Lower lobe of right lung (tissue), 2 donors: Measurements from ENCODE around the gene ZBBX. TPM values are rescaled to one million over a fixed set of nuclear protein-coding genes. Genes with fewer than 3 reads are reported as not detected.

Experiments
- ATAC-seq, 2 donors: fragments of 200-7000 bp; cut with Tn5 transposase; one replicate each; pipeline ENCODE4 v1.9.1; 2020 to 2022; ENCODE audit warnings: mild to moderate bottlenecking in 2 of 2, moderate library complexity in 2 of 2
- DNase-seq: peaks from one replicate; pipeline ENCODE4 v3.0.0-alpha.2; 2020
- H3K27ac ChIP-seq: fragments of 200-600 bp; one replicate; pipeline ENCODE4 v1.8.0; 2022
- H3K27me3 ChIP-seq: fragments of 200-600 bp; one replicate; pipeline ENCODE4 v1.8.0; 2022; ENCODE audit warnings: low read depth
- H3K36me3 ChIP-seq: fragments of 200-600 bp; one replicate; pipeline ENCODE4 v1.8.0; 2022; ENCODE audit warnings: mild to moderate bottlenecking
- H3K4me1 ChIP-seq: fragments of 200-600 bp; one replicate; pipeline ENCODE4 v1.8.0; 2022
- H3K4me3 ChIP-seq: fragments of 200-600 bp; one replicate; pipeline ENCODE4 v1.8.0; 2022; ENCODE audit warnings: mild to moderate bottlenecking
- H3K9me3 ChIP-seq: fragments of 200-600 bp; one replicate; pipeline ENCODE4 v1.8.0; 2022
- intact Hi-C: fragments of 100-400 bp; cut with DNase I; formaldehyde crosslinking; loops from one replicate; pipeline ENCODE4 v1.11.0; 2022
- total RNA-seq: library from RNA; stranded (reverse); fragmentation: NEBNext Ultra II Directional; extraction: Animal tissue kit (Norgen Biotek cat#: 25700); gene quantifications from one replicate; pipeline ENCODE4 v1.2.1, GENCODE V29; 2021
- TF ChIP-seq, protein P1 (sequence below): fragments of 200-600 bp; IDR thresholded peaks from one replicate; pipeline ENCODE4 v1.8.0; 2022; ENCODE audit warnings: antibody characterized with exemption, mild to moderate bottlenecking
- donor health status: DM: no; HTN: yes; CAD: no; lungs with severe emphysema.

ZBBX gene
- total RNA-seq, 1 donor from 2014 or later = 15.2 TPM

DNA sequence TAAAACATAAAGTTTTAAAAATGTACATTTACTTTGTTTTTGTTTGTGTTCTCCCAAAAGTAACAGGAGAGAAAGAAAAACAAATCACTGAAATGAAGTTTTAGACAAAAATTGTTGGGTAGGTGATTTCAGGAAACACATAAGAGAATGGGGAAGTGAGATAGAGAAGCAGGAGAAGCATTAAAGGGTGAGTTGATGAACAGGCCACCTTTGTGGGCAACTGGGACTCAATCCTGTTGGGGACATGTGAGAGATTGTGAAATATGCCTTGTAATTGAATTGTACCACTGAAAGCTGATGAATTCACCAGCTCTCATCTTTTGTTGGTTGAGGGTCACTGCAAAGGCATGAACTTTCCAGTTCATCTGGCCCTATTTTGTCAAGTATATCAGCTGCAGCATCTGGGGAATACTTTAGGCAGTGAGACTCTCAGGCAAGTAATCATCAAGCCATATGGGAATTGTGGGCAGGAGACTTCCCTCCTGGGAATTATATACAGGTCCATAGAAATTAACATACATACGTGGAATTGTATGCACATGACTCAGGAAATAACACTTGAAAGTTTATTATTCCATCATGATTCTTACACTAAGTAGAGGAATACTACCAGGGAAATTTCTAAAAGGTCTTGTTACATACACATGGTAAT, 181.0 kb downstream of the ZBBX start:
- no peaks in the 10 kb centered on the region for H3K27me3 ChIP-seq
- H3K4me3 ChIP-seq = no peak overlapping the region
- H3K4me1 ChIP-seq = no peaks in the 10 kb centered on the region
- H3K36me3 ChIP-seq = no peaks in the 10 kb centered on the region
- H3K27ac ChIP-seq = no peak overlapping the region
- intact Hi-C loops = no loop called here
- TF ChIP-seq, protein P1, sequence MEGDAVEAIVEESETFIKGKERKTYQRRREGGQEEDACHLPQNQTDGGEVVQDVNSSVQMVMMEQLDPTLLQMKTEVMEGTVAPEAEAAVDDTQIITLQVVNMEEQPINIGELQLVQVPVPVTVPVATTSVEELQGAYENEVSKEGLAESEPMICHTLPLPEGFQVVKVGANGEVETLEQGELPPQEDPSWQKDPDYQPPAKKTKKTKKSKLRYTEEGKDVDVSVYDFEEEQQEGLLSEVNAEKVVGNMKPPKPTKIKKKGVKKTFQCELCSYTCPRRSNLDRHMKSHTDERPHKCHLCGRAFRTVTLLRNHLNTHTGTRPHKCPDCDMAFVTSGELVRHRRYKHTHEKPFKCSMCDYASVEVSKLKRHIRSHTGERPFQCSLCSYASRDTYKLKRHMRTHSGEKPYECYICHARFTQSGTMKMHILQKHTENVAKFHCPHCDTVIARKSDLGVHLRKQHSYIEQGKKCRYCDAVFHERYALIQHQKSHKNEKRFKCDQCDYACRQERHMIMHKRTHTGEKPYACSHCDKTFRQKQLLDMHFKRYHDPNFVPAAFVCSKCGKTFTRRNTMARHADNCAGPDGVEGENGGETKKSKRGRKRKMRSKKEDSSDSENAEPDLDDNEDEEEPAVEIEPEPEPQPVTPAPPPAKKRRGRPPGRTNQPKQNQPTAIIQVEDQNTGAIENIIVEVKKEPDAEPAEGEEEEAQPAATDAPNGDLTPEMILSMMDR = no peak
- H3K9me3 ChIP-seq = no peaks in the 10 kb centered on the region
- DNase-seq (no peak), ATAC-seq (no peak)

Other genes starting within 250 kb of the ZBBX start
- gene SERPINI2, start 93.7 kb upstream of the ZBBX start, total RNA-seq = 2.3 TPM